HG02852 (cell line): ENCODE data around the gene NECTIN1.

Source experiments
- ATAC-seq: cut with Tn5 transposase; IDR thresholded peaks from one replicate; pipeline ENCODE4 v1.9.1; 2021; ENCODE audit warnings: mild to moderate bottlenecking, moderate library complexity; ENCODE audit not compliant: unreplicated experiment

NECTIN1 gene

GRCh38 chr11:119728651-119729580 is at the start of gene NECTIN1:
TSS of gene NECTIN1 (minus strand) at chr11:119729200. CDS start at chr11:119728553, 647 bp downstream.
- ATAC-seq = peak; percentile 89

- ATAC-seq = no peak
Observed at GRCh38 chr11:119778391-119779194, 49.6 kb upstream of the NECTIN1 start.

GRCh38 chr11:119777940-119778339 is 48.9 kb upstream of the NECTIN1 start:
- ATAC-seq = no peak

- ATAC-seq = no peak
Observed at GRCh38 chr11:119776651-119777050, 47.7 kb upstream of the NECTIN1 start.

GRCh38 chr11:119776031-119776636 is 47.1 kb upstream of the NECTIN1 start:
- no peak for ATAC-seq

GRCh38 chr11:119774172-119774763 is 45.3 kb upstream of the NECTIN1 start:
- ATAC-seq = no peak

- no peak for ATAC-seq
Observed at GRCh38 chr11:119772641-119773415, 43.8 kb upstream of the NECTIN1 start.

- no peak for ATAC-seq
Observed at GRCh38 chr11:119772076-119772475, 43.1 kb upstream of the NECTIN1 start.

- no peak for ATAC-seq
Observed at GRCh38 chr11:119771172-119771770, 42.3 kb upstream of the NECTIN1 start.

- ATAC-seq = no peak
Observed at GRCh38 chr11:119765628-119766027, 36.6 kb upstream of the NECTIN1 start.

- ATAC-seq = no peak
Observed at GRCh38 chr11:119764108-119764868, 35.3 kb upstream of the NECTIN1 start.

GRCh38 chr11:119763071-119763728 is 34.2 kb upstream of the NECTIN1 start:
- ATAC-seq = no peak

GRCh38 chr11:119759747-119760412 is 30.9 kb upstream of the NECTIN1 start:
- no peak for ATAC-seq

GRCh38 chr11:119759324-119759723 is 30.3 kb upstream of the NECTIN1 start:
- no peak for ATAC-seq

GRCh38 chr11:119758291-119758690 is 29.3 kb upstream of the NECTIN1 start:
- no peak for ATAC-seq

GRCh38 chr11:119757378-119757777 is 28.4 kb upstream of the NECTIN1 start:
- no peak for ATAC-seq

GRCh38 chr11:119756169-119756865 is 27.3 kb upstream of the NECTIN1 start:
- ATAC-seq = no peak
